Stimulated activated CD4-positive, alpha-beta T cell treated with anti-CD3 and anti-CD28 coated beads, Interleukin-2, amount 100 ng/mL, for 24 hours (primary cell): Measurements from ENCODE around the gene CFLAR.

ENCODE experiments used
- DNase-seq, 2 donors: peaks; one replicate each; pipeline ENCODE4 v3.0.0-alpha.2; 2020

CFLAR gene

GRCh38 chr2:201219328-201220096, 103.5 kb downstream of the CFLAR start:
- DNase-seq = no peak

GRCh38 chr2:201220102-201220570, 104.2 kb downstream of the CFLAR start:
- no peak for DNase-seq

- no peak for DNase-seq
These were observed 107.4 kb downstream of the CFLAR start for GRCh38 chr2:201223089-201224073.
